ENCODE measurements around the gene PTPN4. TPM values are rescaled to one million over a fixed set of nuclear protein-coding genes. Genes with fewer than 3 reads are reported as not detected.
"Not testable (repeated sequence)": the region's sequence is repeated elsewhere in the genome, so short reads cannot be mapped to it uniquely, and the experiment has no call there.

PTPN4 gene
- total and polyA plus RNA-seq, 2 of the 13 experiments (the other 11 are each of a cell fraction or from before 2014, with no cell fraction given): 20.3 to 34.6 TPM

DNA sequence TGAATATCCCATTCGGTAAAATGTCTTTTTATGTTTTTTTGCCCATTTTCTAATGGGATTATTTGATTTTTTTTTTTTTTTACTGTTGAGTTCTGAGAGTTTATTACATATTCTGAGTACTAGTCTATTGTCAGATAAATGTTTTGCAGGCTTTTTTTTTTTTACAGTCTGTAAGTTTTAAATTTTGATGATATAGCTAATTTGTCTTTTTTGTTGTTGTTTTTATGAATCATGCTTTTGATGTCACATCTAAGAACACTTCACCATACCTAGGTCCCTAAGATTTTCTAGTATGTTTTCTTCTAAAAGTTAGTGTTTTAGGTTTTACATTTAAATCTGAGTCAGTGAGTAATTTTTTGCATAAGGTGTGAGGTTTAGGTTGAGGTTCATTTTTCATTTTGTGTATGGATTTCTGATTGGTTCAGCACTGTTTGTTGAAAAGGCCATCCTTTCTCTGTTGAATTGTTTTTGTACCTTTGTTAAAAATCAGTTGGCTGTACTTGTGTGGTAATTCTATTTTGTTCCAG lies 40.7 kb downstream of the PTPN4 start:
- CTCF ChIA-PET (ENCODE audit: low intra/inter-chr PET ratio, low total read pairs): no interaction called here
- 95% methylated on average over 1 of the region's 1 CpG for WGBS (ENCODE audit: low lambda C conversion rate)
- no peak overlapping the region for H3K4me3 ChIP-seq (replicated peaks in 1 of 3; ENCODE audit: insufficient read depth in 1 of 3, low read depth in 2 of 3, low read length in 3 of 3)
- H2AFZ ChIP-seq (ENCODE audit: low read length): no peak overlapping the region
- peaks cover 7% of the 10 kb centered on the region for H4K20me1 ChIP-seq (ENCODE audit: insufficient read depth, low read length)
- no peak for ATAC-seq
- no peak overlapping the region for H3K4me2 ChIP-seq (ENCODE audit: low read depth, low read length)
- H3K27ac ChIP-seq (ENCODE audit: extremely low read length, insufficient read depth, low read length): no peak overlapping the region
- intact Hi-C loops (cut with micrococcal nuclease; ENCODE audit: unreplicated experiment) (no loop called here), in situ Hi-C loops (cut with HindIII; ENCODE audit: extremely low pct_ligation_motif_present, low pct_unique_long_range_greater_than_20kb) (no loop called here)
- BruUV-seq (replicated peaks): no TSS peak
- no peak overlapping the region for H3K9ac ChIP-seq (ENCODE audit: insufficient read depth, low read depth, low read length)
- TF ChIP-seq MAFF (IDR thresholded peaks at IDR 0.05; ENCODE audit: low read depth, low read length) (peak; percentile 76), MYC (CRISPR knock-in tag; IDR thresholded peaks at IDR 0.05; ENCODE audit: borderline replicate concordance) (no peak), MAFK (conservative IDR thresholded peaks at IDR 0.05 in 1 of 2, IDR thresholded peaks at IDR 0.05 in 1 of 2; ENCODE audit: low read length in 2 of 2) (peak; percentile 68 to 81)
- H3K9me3 ChIP-seq (ENCODE audit: low read length): no peaks in the 10 kb centered on the region
- no peaks in the 10 kb centered on the region for H3K4me1 ChIP-seq (ENCODE audit: insufficient read depth, low read length)
- no peak for DNase-seq (ENCODE audit: low spot score)
- no peaks in the 10 kb centered on the region for H3K36me3 ChIP-seq (replicated peaks in 1 of 2; ENCODE audit: control insufficient read depth in 1 of 2, insufficient read depth in 2 of 2, low read length in 2 of 2)
- H3K27me3 ChIP-seq (ENCODE audit: control insufficient read depth in 1 of 2, insufficient read depth in 2 of 2, low read length in 2 of 2): no peaks in the 10 kb centered on the region
- peaks cover 63% of the 10 kb centered on the region for H3K79me2 ChIP-seq (ENCODE audit: insufficient read depth, low read length)
- FAIRE-seq: peak; percentile 44
- POLR2A ChIA-PET: no interaction called here

DNA sequence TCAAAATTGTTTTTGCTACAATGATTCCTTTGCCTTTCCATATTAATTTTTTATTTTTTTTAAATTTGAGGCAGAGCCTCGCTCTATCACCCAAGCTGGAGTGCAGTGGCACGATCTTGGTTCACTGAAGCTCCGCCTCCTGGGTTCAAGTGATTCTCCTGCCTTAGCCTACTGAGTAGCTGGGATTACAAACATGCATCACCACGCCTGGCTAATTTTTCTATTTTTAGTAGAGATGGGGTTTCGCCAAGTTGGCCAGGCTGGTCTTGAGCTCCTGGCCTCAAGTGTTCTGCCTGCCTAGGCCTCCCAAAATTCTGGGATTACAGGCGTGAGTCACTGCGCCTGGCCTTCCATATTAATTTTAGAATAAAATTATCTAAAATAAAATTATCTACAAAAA lies 41.3 kb downstream of the PTPN4 start:
- H3K4me3 ChIP-seq (replicated peaks in 1 of 3; ENCODE audit: insufficient read depth in 1 of 3, low read depth in 2 of 3, low read length in 3 of 3): no peak overlapping the region
- whole genome bisulfite sequencing (ENCODE audit: low lambda C conversion rate): 96% methylated on average over 7 of the region's 7 CpGs
- CTCF ChIA-PET (ENCODE audit: low intra/inter-chr PET ratio, low total read pairs): no interaction called here

DNA sequence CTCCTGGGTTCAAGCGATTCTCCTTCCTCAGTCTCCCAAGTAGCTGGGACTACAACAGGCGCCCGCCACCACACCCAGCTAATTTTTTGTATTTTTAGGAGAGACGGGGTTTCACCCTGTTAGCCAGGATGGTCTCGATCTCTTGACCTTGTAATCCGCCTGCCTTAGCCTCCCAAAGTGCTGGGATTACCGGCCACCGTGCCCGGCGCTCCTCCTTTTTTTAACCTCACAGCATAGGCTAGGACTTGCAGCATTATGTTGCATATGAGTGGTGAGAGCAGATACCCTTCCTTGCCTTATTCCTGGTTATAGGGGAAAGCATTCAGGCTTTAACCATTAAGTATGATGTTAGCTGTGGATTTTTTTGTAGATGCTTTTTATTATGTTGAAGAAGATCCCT lies 42.3 kb downstream of the PTPN4 start:
- DNase-seq (ENCODE audit: low spot score); H2AFZ ChIP-seq (ENCODE audit: low read length); H3K27me3 ChIP-seq (ENCODE audit: control insufficient read depth in 1 of 2, insufficient read depth in 2 of 2, low read length in 2 of 2); BruUV-seq (replicated peaks); H4K20me1 ChIP-seq (ENCODE audit: insufficient read depth, low read length); POLR2A ChIA-PET; H3K36me3 ChIP-seq (replicated peaks in 1 of 2; ENCODE audit: control insufficient read depth in 1 of 2, insufficient read depth in 2 of 2, low read length in 2 of 2); H3K9ac ChIP-seq (ENCODE audit: insufficient read depth, low read depth, low read length); H3K4me3 ChIP-seq (replicated peaks in 1 of 3; ENCODE audit: insufficient read depth in 1 of 3, low read depth in 2 of 3, low read length in 3 of 3); H3K27ac ChIP-seq (ENCODE audit: extremely low read length, insufficient read depth, low read length); in situ Hi-C loops (cut with HindIII; ENCODE audit: extremely low pct_ligation_motif_present, low pct_unique_long_range_greater_than_20kb); intact Hi-C loops (cut with micrococcal nuclease; ENCODE audit: unreplicated experiment); FAIRE-seq; CTCF ChIA-PET (ENCODE audit: low intra/inter-chr PET ratio, low total read pairs); ATAC-seq; H3K4me2 ChIP-seq (ENCODE audit: low read depth, low read length); H3K9me3 ChIP-seq (ENCODE audit: low read length); H3K4me1 ChIP-seq (ENCODE audit: insufficient read depth, low read length): not testable (repeated sequence)
- H3K79me2 ChIP-seq (ENCODE audit: insufficient read depth, low read length): peaks cover 55% of the 10 kb centered on the region
- 96% methylated on average over 10 of the region's 10 CpGs for WGBS (ENCODE audit: low lambda C conversion rate)

More for the DNA sequence above, 41.3 kb downstream of the PTPN4 start:
- POLR2A ChIA-PET: no interaction called here
- Histone ChIP-seq H3K9me3 (ENCODE audit: low read length) (no peaks in the 10 kb centered on the region), H3K36me3 (replicated peaks in 1 of 2; ENCODE audit: control insufficient read depth in 1 of 2, insufficient read depth in 2 of 2, low read length in 2 of 2) (no peaks in the 10 kb centered on the region), H2AFZ (ENCODE audit: low read length) (no peak overlapping the region), H3K4me2 (ENCODE audit: low read depth, low read length) (no peak overlapping the region), H3K4me1 (ENCODE audit: insufficient read depth, low read length) (no peaks in the 10 kb centered on the region), H3K9ac (ENCODE audit: insufficient read depth, low read depth, low read length) (no peak overlapping the region), H4K20me1 (ENCODE audit: insufficient read depth, low read length) (peaks cover 7% of the 10 kb centered on the region), H3K79me2 (ENCODE audit: insufficient read depth, low read length) (peaks cover 60% of the 10 kb centered on the region), H3K27ac (ENCODE audit: extremely low read length, insufficient read depth, low read length) (no peak overlapping the region), H3K27me3 (ENCODE audit: control insufficient read depth in 1 of 2, insufficient read depth in 2 of 2, low read length in 2 of 2) (no peaks in the 10 kb centered on the region)
- FAIRE-seq (no peak), ATAC-seq (no peak), DNase-seq (ENCODE audit: low spot score) (no peak)
- no TSS peak for BruUV-seq (replicated peaks)
- TF ChIP-seq NRL (CRISPR knock-in tag; IDR thresholded peaks at IDR 0.05; ENCODE audit: borderline replicate concordance) (no peak), PHB2 (IDR thresholded peaks at IDR 0.05; ENCODE audit: partially characterized antibody) (no peak), ATAD3A (CRISPR knock-in tag; IDR thresholded peaks at IDR 0.05) (no peak), ZNF7 (CRISPR knock-in tag; IDR thresholded peaks at IDR 0.05) (no peak), ZNF451 (CRISPR knock-in tag; IDR thresholded peaks at IDR 0.05) (no peak), FOXP1 (IDR thresholded peaks at IDR 0.05) (no peak), FOXP1 (CRISPR knock-in tag; IDR thresholded peaks at IDR 0.05) (no peak), ZNF234 (CRISPR knock-in tag; conservative IDR thresholded peaks at IDR 0.05) (no peak)
- TF ChIP-seq, protein P1, sequence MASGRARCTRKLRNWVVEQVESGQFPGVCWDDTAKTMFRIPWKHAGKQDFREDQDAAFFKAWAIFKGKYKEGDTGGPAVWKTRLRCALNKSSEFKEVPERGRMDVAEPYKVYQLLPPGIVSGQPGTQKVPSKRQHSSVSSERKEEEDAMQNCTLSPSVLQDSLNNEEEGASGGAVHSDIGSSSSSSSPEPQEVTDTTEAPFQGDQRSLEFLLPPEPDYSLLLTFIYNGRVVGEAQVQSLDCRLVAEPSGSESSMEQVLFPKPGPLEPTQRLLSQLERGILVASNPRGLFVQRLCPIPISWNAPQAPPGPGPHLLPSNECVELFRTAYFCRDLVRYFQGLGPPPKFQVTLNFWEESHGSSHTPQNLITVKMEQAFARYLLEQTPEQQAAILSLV (CRISPR knock-in tag; IDR thresholded peaks at IDR 0.05; ENCODE audit: borderline replicate concordance): no peak
- intact Hi-C loops (cut with micrococcal nuclease; ENCODE audit: unreplicated experiment): no loop called here
- in situ Hi-C loops (cut with HindIII; ENCODE audit: extremely low pct_ligation_motif_present, low pct_unique_long_range_greater_than_20kb): no loop called here

Data from HepG2 (cell line).